HG03139 (cell line): ENCODE measurements around the gene SCN2A.
"Not testable (repeated sequence)": the region's sequence is repeated elsewhere in the genome, so short reads cannot be mapped to it uniquely, and the experiment has no call there.

Source experiments
- ATAC-seq: cut with Tn5 transposase; IDR thresholded peaks from one replicate; pipeline ENCODE4 v1.9.1; 2021; ENCODE audit not compliant: unreplicated experiment

The SCN2A gene

GRCh38 chr2:165312999-165313398 is 73.8 kb downstream of the SCN2A start:
- ATAC-seq: no peak

- no peak for ATAC-seq
These were observed 74.3 kb downstream of the SCN2A start for GRCh38 chr2:165313509-165313908.

DNA sequence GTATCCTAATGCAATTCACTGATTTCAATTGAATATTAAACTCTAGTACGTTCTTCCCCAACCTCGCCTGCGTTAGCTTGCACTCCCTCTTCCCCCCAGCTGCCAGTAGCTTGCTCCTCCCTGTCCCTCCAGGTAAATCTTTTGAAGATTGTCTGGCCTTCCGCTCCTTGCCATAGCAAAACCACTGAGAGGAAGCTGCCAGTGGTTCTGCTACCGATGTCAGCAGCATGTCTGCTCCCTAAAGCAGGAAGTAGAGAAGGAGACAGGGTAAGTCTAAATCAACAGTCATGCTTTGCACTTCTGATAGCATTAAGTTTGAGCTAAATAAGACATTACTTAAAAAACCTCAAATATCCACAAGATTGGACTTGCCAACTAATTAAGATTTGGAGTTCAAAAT is 89.1 kb downstream of the SCN2A start:
- no peak for ATAC-seq

DNA sequence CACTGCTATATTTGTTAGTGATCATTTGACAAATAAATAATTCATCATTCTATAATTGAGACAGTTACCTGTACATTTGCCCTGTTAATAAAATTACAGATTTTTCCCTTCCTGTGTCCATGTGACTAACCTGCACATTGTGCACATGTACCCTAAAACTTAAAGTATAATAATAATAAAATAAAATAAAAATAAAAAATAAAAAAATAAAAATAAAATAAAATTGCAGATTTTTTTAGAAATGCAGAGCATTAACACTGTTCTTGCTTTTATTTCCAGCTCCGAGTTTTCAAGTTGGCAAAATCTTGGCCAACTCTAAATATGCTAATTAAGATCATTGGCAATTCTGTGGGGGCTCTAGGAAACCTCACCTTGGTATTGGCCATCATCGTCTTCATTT is 105.1 kb downstream of the SCN2A start:
- not testable (repeated sequence) for ATAC-seq

GRCh38 chr2:165348441-165348840 is 109.2 kb downstream of the SCN2A start:
- no peak for ATAC-seq

DNA sequence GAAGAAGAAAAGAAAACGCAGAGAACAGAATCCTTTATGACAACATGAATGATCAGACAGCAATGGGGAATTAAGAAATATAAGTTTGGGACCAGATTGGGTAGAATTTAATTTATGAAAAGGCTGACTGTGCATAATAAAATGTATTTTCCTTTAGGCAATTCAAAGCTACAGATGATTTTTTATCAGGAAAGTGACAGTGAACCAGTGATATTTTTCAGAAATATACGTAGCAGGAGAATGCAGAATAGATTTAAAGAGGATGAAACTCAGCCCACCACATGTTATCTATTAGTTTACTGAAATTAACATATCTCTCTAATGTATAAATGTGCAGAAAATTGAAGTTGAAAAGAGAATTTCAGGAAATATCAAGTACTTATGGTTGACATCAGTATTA is 110.0 kb downstream of the SCN2A start:
- ATAC-seq: no peak

DNA sequence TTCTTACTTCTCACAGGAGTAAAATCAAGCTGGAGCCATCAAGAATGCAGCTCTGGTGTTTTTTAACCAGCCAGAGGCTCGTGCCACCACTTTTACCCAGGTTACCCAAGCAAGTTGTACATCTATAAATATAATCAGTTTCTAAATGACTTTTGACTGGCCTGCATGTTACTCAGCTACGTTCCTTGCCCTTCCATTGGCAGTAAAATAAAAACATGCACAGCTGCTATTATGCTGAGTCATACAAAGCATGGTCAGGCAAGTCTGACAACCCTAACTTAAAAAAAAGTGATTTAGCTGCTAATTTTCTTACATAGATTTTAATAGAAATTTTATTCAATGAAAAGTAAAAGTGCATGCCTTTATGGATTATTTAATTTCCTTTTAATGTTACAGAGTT is 118.5 kb downstream of the SCN2A start:
- ATAC-seq: peak; percentile 83

- no peak for ATAC-seq
These were observed 122.3 kb downstream of the SCN2A start for GRCh38 chr2:165361514-165361913.

GRCh38 chr2:165369131-165369897 is 130.1 kb downstream of the SCN2A start:
- no peak for ATAC-seq

- no peak for ATAC-seq
These were observed 130.7 kb downstream of the SCN2A start for GRCh38 chr2:165369898-165370296.

- ATAC-seq: no peak
These were observed 132.1 kb downstream of the SCN2A start for GRCh38 chr2:165371356-165371755.

GRCh38 chr2:165373278-165374010 is 134.2 kb downstream of the SCN2A start:
- ATAC-seq: no peak

DNA sequence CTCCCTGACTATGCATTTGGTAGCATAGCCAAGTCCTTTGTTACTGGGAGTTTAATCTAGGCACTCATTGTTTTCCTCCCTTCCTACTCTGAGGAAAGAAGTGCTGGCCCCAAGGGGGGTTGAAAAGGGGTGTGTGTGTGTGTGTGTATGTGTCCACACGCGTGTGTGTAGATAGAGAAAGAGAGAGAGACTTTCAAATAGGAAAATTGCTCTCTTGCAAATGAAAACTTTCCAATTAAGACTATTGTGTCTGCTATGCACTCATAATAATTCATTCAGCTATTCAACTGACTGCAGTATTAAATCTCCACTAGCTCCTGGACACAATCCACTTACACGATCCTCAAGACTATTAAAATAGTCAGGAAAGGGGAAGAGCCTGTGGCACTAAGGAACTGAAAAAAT is 137.4 kb downstream of the SCN2A start:
- ATAC-seq: no peak

DNA sequence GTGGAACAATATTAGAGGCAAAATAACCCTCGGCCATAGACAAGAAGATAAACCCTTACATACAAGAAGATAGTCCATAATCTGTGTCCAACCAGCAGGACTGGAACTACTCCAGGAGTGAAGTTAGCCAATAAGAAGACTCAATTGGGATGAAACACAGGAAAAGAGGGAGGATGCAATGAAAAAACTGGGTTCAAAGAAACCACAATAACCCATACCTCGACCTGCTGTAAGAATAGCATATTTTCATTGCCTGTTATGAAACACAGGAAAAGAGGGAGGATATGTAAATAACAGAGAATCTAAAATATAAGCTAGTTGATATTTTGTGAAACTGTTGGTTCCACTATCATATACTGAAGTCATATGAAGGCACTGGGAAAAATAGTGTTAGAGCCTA is 143.1 kb downstream of the SCN2A start:
- ATAC-seq: no peak

- no peak for ATAC-seq
These were observed 151.7 kb downstream of the SCN2A start for GRCh38 chr2:165390875-165391274.

DNA sequence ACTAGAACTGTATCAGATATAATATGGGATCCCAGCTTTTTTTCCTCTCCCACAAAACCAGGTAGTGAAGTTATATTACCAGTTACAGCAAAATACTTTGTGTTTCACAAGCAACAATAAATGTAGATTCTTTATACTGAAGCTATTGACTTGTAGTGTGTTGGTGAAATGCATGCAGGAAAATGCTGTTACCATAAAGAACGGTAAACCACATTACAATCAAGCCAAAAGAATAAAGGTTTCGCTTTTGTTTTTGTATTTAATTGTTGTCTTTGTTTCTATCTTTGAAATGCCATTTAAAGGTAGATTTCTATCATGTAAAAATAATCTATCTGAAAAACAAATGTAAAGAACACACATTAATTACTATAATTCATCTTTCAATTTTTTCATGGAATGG is 152.6 kb downstream of the SCN2A start:
- no peak for ATAC-seq

- ATAC-seq: not testable (repeated sequence)
These were observed 159.4 kb downstream of the SCN2A start for GRCh38 chr2:165398603-165399002.

GRCh38 chr2:165401285-165401852 is 162.2 kb downstream of the SCN2A start:
- peak; percentile 70 for ATAC-seq

DNA sequence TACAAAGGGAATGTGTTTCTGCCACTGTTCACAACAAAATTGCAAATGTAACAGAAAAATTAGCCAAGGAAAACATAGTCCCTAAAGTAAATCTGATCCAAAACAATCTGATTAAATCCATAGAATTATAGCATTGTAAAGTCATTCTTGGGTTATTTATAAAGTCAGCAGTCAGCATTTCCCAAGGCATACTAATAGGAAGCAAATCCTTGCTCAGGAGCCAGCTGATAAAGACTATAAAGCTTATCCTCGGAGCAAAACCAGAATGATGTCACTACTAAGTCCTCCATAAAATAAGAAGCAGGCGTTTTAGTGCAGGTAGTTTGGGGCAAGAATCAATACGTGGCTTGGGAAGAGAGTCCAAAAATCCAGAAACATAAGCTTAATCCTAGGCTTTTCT is 162.9 kb downstream of the SCN2A start:
- ATAC-seq: no peak

DNA sequence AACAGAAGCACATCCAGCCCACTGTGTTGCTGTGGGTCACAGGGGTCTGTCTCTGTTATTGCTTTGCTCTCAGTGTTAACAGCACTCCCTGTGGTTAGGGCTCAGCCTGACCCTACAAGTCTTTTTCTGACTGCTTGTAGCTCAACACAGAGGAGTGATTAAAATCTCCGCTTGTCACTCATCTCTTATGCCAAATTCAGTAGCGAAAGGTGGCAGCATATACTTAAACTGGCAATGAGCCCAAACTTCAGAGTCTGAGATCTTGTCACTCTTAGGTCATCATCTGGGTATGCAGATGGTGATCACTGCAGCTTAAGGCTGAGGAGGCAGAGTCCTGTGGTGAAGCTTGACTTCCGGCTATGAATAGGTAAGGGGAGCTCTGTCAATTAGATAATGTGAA is 167.0 kb downstream of the SCN2A start:
- no peak for ATAC-seq

- no peak for ATAC-seq
These were observed 168.3 kb downstream of the SCN2A start for GRCh38 chr2:165407466-165407865.

- ATAC-seq: no peak
These were observed 169.0 kb downstream of the SCN2A start for GRCh38 chr2:165408186-165408585.
